T-helper 22 cell (primary cell): ENCODE data around the gene RDH14.
A peak's percentile ranks its signal among the peaks of the same experiment; 100 is the strongest.

Experiments used
- DNase-seq: peaks from one replicate; pipeline ENCODE4 v3.0.0-alpha.2; 2020; ENCODE audit warnings: low read depth

Gene RDH14

GRCh38 chr2:18520451-18521425 is 39.7 kb downstream of the RDH14 start:
- DNase-seq = peak; percentile 23

GRCh38 chr2:18519914-18520450 is 40.5 kb downstream of the RDH14 start:
- DNase-seq = no peak

- DNase-seq = no peak
Measured at GRCh38 chr2:18518116-18519111, 42.0 kb downstream of the RDH14 start.

- no peak for DNase-seq
Measured at GRCh38 chr2:18517386-18517785, 43.1 kb downstream of the RDH14 start.

- no peak for DNase-seq
Measured at GRCh38 chr2:18516112-18516511, 44.3 kb downstream of the RDH14 start.

- DNase-seq = no peak
Measured at GRCh38 chr2:18514526-18515461, 45.7 kb downstream of the RDH14 start.

- DNase-seq = no peak
Measured at GRCh38 chr2:18510775-18511174, 49.7 kb downstream of the RDH14 start.

GRCh38 chr2:18506883-18507509 is 53.5 kb downstream of the RDH14 start:
- DNase-seq = no peak

- no peak for DNase-seq
Measured at GRCh38 chr2:18505703-18506341, 54.6 kb downstream of the RDH14 start.
